ENCODE results near the gene NDUFA6. TPM values are rescaled to one million over a fixed set of nuclear protein-coding genes. Genes with fewer than 3 reads are reported as not detected.

NDUFA6 gene
- total RNA-seq: 10 to 100 TPM; 41.6 to 49.6 TPM

GRCh38 chr22:42090596-42091454, at the start of gene NDUFA6:
TSS of gene NDUFA6 (minus strand) at chr22:42090772. CDS start at chr22:42090744, 28 bp downstream.

GRCh38 chr22:42130639-42131431, 40.3 kb upstream of the NDUFA6 start, which contains the start of gene CYP2D6:
TSS of gene CYP2D6 (minus strand) at chr22:42130810. CDS start at chr22:42130791, 19 bp downstream.

GRCh38 chr22:42079319-42080251, 11.0 kb downstream of the NDUFA6 start, which contains the start of gene SMDT1:
TSS of gene SMDT1 (plus strand) at chr22:42079700. CDS start at chr22:42079769, 69 bp downstream.

GRCh38 chr22:42074132-42074811, 16.3 kb downstream of the NDUFA6 start, which contains the start of gene PHETA2:
TSS of gene PHETA2 (plus strand) at chr22:42074248. CDS start at chr22:42077294, 3,046 bp downstream.

GRCh38 chr22:42070517-42071422, 19.8 kb downstream of the NDUFA6 start, which contains the start of gene NAGA:
TSS of gene NAGA (minus strand) at chr22:42070812. CDS start at chr22:42070297, 515 bp downstream.

Small RNA genes within 50 kb of the gene (small RNA-seq; reads per million reads assigned to genes)
- 0 reads per million in 2 donors for gene SNORD13P1

Other genes with a start within 250 kb of the NDUFA6 start
- not detected for gene SHISA8, start 175.7 kb downstream of the NDUFA6 start, total RNA-seq
- gene TNFRSF13C, start 164.0 kb downstream of the NDUFA6 start, total RNA-seq: under 1 TPM; under 0.01 to 0.34 TPM
- 10 to 100 TPM; 24.4 to 47.3 TPM for gene CENPM, start 143.6 kb downstream of the NDUFA6 start, total RNA-seq
- 10 to 100 TPM in 1 of 2 donors, 1 to 10 TPM in 1; 4.3 to 18.6 TPM for gene SEPTIN3, start 121.3 kb downstream of the NDUFA6 start, total RNA-seq
- 1 to 10 TPM in 1 of 2 donors, under 1 TPM in 1; under 0.01 to 1.0 TPM for gene WBP2NL, start 92.0 kb downstream of the NDUFA6 start, total RNA-seq
- gene NAGA, start 20.0 kb downstream of the NDUFA6 start, total RNA-seq: 10 to 100 TPM; 36.0 to 46.8 TPM
- 1 to 10 TPM; 4.5 to 6.0 TPM for gene PHETA2, start 16.5 kb downstream of the NDUFA6 start, total RNA-seq
- gene SMDT1, start 11.1 kb downstream of the NDUFA6 start, total RNA-seq: 1 to 10 TPM; 1.3 to 7.2 TPM
- gene CYP2D6, start 40.0 kb upstream of the NDUFA6 start, total RNA-seq: under 1 TPM; 0.34 to 0.67 TPM
- gene TCF20, start 179.9 kb upstream of the NDUFA6 start, total RNA-seq: 10 to 100 TPM; 26.8 to 29.3 TPM